ENCODE measurements around the gene MRPL58.

GRCh38 chr17:75031972-75032719 is 19.7 kb downstream of the MRPL58 start:
- no peak for TF ChIP-seq FOXA1 (IDR thresholded peaks at IDR 0.05)
- TF ChIP-seq SP1 (IDR thresholded peaks at IDR 0.05): no peak
- TF ChIP-seq FOXM1 (IDR thresholded peaks at IDR 0.05; ENCODE audit: borderline replicate concordance): no peak
- TF ChIP-seq SUZ12 (IDR thresholded peaks at IDR 0.05): no peak
- no peak for TF ChIP-seq BHLHE40 (IDR thresholded peaks at IDR 0.05; ENCODE audit: borderline replicate concordance)
- peak; percentile 42; the same call in 1 of the 2 replicates for TF ChIP-seq PKNOX1 (IDR thresholded peaks at IDR 0.05)
